NCI-H2196 treated with DMSO at 0.1 percent for 48 hours (cell line): ENCODE data around the gene CDCA7.
"Not testable (repeated sequence)": the region's sequence is repeated elsewhere in the genome, so short reads cannot be mapped to it uniquely, and the experiment has no call there.

Experiments
- DNase-seq: peaks from one replicate; lab custom pipeline; 2025; ENCODE audit not compliant: unreplicated experiment; lab: John Stamatoyannopoulos, UW

CDCA7 gene

DNA sequence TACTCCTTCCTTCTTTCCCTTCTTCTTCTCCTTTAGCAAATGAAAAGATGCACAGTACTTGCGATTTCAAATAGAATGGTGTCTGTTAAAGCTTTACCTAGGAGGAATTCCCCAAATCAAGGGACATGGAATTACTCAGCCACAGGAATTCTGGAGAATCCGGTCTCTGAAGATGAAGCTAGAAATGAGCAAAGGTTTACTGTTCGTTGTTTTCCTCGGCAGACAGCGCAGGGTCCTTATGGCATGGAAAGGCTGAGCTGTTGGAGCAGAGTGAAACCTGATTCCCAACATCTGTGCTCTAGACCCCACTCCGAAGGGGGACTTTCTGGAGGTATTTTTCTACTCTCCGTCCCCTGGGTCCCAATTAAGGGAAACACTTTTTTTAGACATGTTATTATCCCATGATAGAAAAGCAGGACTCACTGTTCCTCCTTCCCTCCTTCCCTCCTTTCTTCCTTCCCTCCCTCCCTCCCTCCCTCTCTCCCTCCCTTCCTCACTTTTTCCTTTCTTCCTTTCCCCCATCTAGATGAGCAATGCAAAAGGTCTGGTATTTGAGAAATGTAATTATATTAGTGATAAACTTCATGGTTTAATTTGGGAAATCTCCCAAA is 47.1 kb downstream of the CDCA7 start:
- no peak for DNase-seq

DNA sequence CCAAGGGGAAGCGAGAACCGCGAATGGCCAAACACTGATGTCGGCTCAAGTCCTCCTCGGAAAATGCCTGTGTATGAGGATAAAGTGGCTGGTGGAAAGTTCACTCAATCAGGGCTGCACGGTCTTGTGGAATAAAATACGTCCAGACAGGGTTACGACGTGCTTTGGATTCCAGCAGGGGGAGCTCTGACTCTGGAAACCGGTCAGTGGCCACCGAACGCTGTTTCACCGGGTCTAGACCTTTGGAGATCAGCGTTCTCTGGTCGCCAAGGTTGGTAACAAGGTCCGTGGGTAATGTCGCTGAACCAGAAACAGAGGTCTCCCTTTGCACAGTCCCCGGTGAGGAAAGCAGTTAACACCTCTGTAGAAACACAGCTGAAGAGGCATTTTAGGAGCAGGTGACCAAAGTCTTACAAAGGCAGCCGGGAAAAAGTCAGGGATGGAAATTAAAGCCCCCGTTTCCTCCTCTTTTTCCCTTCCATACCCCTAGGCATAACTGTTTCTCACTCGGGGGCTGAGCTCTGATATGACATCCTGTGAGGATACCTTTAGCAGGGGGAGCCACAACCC is 47.8 kb downstream of the CDCA7 start:
- DNase-seq: peak; percentile 82

GRCh38 chr2:173404841-173405750 is 50.4 kb downstream of the CDCA7 start:
- DNase-seq: no peak

- no peak for DNase-seq
Measured at GRCh38 chr2:173407176-173407575, 52.5 kb downstream of the CDCA7 start.

DNA sequence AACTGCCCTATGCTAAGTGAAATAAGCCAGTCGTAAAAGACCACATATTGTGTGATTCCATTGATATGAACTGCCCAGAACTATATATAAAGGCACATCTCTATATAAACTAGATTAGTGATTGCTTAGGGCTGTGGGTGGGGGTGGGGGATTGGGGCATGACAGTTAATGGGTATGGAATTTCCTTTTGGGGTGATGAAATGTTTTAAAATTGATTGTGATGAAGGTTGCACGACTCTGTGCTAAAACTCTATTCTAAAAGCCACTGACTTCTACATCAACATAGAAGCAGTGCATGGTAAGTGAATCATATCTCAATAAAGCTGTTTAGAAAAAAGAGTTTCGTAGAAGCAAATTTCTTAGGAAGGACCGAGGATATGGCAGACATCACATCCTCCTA is 53.0 kb downstream of the CDCA7 start:
- no peak for DNase-seq

DNA sequence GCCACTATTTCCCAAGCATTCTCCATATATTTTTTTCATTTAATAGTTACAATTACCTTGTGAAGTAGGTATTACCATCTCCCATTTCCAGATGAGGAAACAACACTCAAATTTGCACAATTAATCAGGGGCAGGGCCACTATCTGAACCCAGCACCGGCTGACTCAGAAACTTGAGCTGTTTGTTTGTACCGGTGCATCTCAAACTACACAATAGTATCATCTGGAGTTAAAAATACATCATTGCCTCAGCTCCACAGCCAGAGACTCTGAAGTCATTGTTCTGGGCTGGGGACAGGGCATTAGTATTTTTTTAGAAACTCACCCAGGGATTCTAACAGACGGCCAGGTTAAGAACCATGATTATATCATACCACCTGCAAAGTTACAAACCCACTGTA is 55.9 kb downstream of the CDCA7 start:
- no peak for DNase-seq

GRCh38 chr2:173412628-173413027 is 58.0 kb downstream of the CDCA7 start:
- no peak for DNase-seq

DNA sequence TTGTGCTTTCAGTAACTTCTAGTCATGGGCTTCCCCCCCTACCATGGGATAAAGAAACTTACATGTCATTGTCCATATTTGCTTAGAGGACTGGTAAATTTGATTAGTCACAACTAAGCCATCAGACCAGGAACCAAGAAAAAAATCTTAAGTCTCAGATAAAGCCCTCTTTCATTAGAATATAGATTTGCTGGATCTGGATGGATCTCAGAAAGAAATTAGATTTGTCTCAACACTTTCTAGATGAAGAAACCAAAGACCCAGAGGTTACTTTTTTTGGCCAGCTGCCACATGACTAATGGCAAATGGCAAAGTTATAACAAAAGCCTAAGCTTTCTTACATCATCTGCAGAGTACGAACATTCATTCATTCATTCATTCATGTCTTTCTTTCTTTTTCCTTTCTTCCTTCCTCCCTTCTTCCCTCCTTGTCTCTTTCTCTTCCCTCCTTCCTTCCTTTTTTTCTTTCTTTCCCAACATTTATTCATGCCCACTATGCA is 60.2 kb downstream of the CDCA7 start:
- DNase-seq: no peak

DNA sequence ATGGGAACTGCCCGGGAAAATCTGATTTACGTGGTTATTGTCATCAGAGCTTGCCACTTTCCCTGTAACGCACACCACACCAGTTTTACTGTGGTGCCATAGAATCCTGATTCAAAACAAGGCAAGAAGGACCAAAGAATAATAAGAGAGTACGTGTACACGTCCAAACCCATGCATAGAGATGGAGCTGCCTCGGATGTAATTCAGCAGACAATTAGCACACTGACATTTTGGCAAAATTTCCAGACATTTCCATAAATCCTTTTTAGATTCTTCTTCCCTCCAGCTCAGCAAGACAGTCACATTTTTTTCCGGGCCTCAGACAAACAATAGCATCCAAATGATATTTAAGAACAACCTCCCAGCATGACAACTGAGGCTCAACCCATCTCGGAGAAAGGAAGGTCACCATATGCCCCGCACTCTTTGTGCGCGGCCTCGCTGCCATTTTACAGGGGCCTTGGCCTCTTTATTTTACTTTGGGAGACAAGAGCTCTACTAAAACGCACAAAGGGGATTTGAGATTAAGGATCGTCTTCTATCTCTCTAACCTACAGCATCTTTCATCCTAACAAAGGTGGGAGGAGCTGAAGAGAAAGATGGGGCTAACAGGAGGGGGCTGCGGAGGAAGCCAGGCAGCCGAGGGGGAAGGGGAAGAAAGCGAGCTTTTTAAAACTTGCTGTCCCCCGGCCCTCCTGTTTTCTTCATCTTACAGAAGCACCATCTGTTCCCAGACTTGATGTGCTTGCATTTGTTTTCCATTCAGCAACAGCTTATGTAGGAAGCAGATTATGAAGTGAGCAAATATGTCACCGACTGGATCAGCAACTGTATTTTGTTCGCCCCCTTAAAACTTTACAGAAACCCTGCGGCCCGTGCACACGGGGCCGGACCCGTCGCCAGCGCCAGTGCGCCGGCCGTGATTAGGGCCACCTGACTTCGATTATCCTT is 61.0 kb downstream of the CDCA7 start:
- DNase-seq: no peak

- DNase-seq: not testable (repeated sequence)
Measured at GRCh38 chr2:173416415-173417152, 61.9 kb downstream of the CDCA7 start.

- no peak for DNase-seq
Measured at GRCh38 chr2:173417341-173417740, 62.7 kb downstream of the CDCA7 start.

DNA sequence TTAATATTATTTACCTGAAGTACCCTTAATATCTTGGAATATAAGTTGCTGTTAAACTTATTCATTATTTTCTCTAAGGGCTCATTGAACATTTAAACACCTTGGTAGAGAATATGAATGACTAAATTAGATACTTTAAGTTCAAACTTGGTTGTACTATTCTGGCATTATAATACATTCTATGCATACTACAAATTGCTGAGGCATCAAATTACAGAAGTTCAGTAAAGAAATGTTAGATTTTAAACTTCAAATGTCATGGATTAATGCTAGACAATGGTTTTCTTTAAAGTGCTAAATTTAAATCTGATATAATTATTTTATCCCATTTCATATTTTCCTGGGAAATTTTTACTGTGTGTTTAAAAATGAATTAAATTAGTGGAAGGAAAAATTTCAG is 63.1 kb downstream of the CDCA7 start:
- DNase-seq: no peak
